ENCODE data around the gene SLC43A2.

DNA sequence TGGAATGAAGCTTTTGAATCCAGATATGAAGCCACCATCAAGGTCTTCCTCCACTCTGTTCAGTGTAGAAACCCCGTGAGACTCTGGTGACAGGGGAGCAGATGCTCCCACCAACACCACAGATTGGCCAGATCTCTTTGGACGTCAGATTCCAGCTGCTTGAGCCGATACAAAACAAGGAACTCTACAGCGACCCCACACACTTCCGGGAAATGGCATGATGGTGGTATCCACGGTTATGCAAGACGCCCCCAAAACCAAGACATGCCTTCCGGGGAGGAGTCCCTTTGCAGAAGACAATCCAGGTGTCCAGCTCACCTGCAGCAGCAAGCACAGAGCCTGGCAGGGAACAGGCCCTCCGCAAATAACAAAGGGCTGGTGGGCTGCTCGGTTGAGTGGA lies 46.3 kb downstream of the SLC43A2 start:
- TF ChIP-seq, protein P1, sequence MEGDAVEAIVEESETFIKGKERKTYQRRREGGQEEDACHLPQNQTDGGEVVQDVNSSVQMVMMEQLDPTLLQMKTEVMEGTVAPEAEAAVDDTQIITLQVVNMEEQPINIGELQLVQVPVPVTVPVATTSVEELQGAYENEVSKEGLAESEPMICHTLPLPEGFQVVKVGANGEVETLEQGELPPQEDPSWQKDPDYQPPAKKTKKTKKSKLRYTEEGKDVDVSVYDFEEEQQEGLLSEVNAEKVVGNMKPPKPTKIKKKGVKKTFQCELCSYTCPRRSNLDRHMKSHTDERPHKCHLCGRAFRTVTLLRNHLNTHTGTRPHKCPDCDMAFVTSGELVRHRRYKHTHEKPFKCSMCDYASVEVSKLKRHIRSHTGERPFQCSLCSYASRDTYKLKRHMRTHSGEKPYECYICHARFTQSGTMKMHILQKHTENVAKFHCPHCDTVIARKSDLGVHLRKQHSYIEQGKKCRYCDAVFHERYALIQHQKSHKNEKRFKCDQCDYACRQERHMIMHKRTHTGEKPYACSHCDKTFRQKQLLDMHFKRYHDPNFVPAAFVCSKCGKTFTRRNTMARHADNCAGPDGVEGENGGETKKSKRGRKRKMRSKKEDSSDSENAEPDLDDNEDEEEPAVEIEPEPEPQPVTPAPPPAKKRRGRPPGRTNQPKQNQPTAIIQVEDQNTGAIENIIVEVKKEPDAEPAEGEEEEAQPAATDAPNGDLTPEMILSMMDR (IDR thresholded peaks at IDR 0.05; ENCODE audit: poor library complexity, severe bottlenecking): no peak
- TF ChIP-seq POLR2AphosphoS5 (IDR thresholded peaks at IDR 0.05) (no peak), EP300 (conservative IDR thresholded peaks at IDR 0.05; ENCODE audit: poor library complexity, severe bottlenecking) (no peak)
